GM12874 (cell line): ENCODE results near the gene CFAP54.

Experiments
- CTCF ChIP-seq: IDR thresholded peaks from 2 replicates; pipeline ENCODE4 v1.5.1; 2011; ENCODE audit warnings: low read depth, mild to moderate bottlenecking, control low read depth, low read length, moderate library complexity; ENCODE audit not compliant: insufficient read depth

The CFAP54 gene

GRCh38 chr12:96606644-96607043 lies 117.3 kb downstream of the CFAP54 start:
- no peak for TF ChIP-seq CTCF

GRCh38 chr12:96617178-96617577 lies 127.8 kb downstream of the CFAP54 start:
- peak; percentile 23; the same call in 1 of the 2 replicates for TF ChIP-seq CTCF

- TF ChIP-seq CTCF = no peak
Measured at GRCh38 chr12:96623155-96623554, 133.8 kb downstream of the CFAP54 start.

- TF ChIP-seq CTCF = no peak
Measured at GRCh38 chr12:96623656-96624217, 134.4 kb downstream of the CFAP54 start.

GRCh38 chr12:96635844-96636243 lies 146.5 kb downstream of the CFAP54 start:
- no peak for TF ChIP-seq CTCF

GRCh38 chr12:96636895-96637294 lies 147.5 kb downstream of the CFAP54 start:
- TF ChIP-seq CTCF = no peak

GRCh38 chr12:96648923-96649322 lies 159.5 kb downstream of the CFAP54 start:
- no peak for TF ChIP-seq CTCF
